Endothelial cell of umbilical vein (primary cell): ENCODE results near the gene LCN12. TPM values are rescaled to one million over a fixed set of nuclear protein-coding genes. Genes with fewer than 3 reads are reported as not detected.
A peak's percentile ranks its signal among the peaks of the same experiment; 100 is the strongest.

Experiments
- BruUV-seq: library from RNA; stranded (reverse); fragments of 400-500 nt; replicated peaks from 2 replicates; lab custom pipeline; 2021; lab: Mats Ljungman, UMichigan
- CTCF ChIA-PET: fragments of 300-600, 350-600 bp; sonication (Branson Sonifier 250); formaldehyde crosslinking; loops from one replicate; lab custom pipeline; 2021; ENCODE audit warnings: antibody characterized with exemption, inconsistent platforms; lab: Charles Lee
- POLR2A ChIA-PET: fragments of 300-600, 350-600 bp; sonication (Branson Sonifier 250); formaldehyde crosslinking; loops from one replicate; lab custom pipeline; 2021; ENCODE audit warnings: antibody characterized with exemption, inconsistent platforms; lab: Charles Lee
- DNase-seq: peaks from one replicate; pipeline ENCODE4 v3.0.0-alpha.2; 2011; ENCODE audit warnings: low read depth, low spot score
- FAIRE-seq: peaks from 2 replicates; lab custom pipeline; 2011; peaks lifted over from hg19 to GRCh38; lab: Jason Lieb, UNC
- H2AFZ ChIP-seq: 2 replicates; pipeline ENCODE4 v1.6.0; 2012; ENCODE audit warnings: low read depth, low read length, control low read depth, inconsistent platforms
- H3K27ac ChIP-seq: 2 replicates; pipeline ENCODE4 v1.5.1; 2011; ENCODE audit warnings: low read depth, mild to moderate bottlenecking, control low read depth, low read length, moderate library complexity; ENCODE audit not compliant: insufficient read depth
- H3K27me3 ChIP-seq, 2 experiments: 2 replicates each; pipeline versions ENCODE4 v1.6.0 to v1.6.1; 2011; ENCODE audit warnings: low read length in 2 of 2, mixed read lengths in 1 of 2; ENCODE audit not compliant: control insufficient read depth in 2 of 2, insufficient read depth in 2 of 2
- H3K36me3 ChIP-seq, 2 experiments: 2 replicates in 1 of 2; 3 replicates in 1 of 2; pipeline ENCODE4 v1.5.1; 2011; ENCODE audit warnings: low read length in 2 of 2, mild to moderate bottlenecking in 1 of 2, moderate library complexity in 1 of 2; ENCODE audit not compliant: control insufficient read depth in 2 of 2, insufficient read depth in 2 of 2; ENCODE audit errors: extremely low read depth in 1 of 2
- H3K4me1 ChIP-seq: 3 replicates; pipeline ENCODE4 v1.5.1; 2011; ENCODE audit warnings: mild to moderate bottlenecking, low read length; ENCODE audit not compliant: control insufficient read depth, insufficient read depth; ENCODE audit errors: extremely low read depth
- H3K4me2 ChIP-seq: 2 replicates; pipeline ENCODE4 v1.6.1; 2011; ENCODE audit warnings: low read length, control low read depth, mixed read lengths; ENCODE audit not compliant: insufficient read depth
- H3K4me3 ChIP-seq, 3 experiments: fragments of 200-600 bp in 1 of 3; sonication (generic), shearing (Covaris generic) in 1 of 3; replicated peaks in 1 of 3; 2 replicates each; pipeline ENCODE4 v1.5.1; 2011 to 2016; ENCODE audit warnings: control low read depth in 3 of 3, low read length in 3 of 3, mild to moderate bottlenecking in 2 of 3, inconsistent platforms in 1 of 3, low read depth in 1 of 3, moderate library complexity in 1 of 3; ENCODE audit not compliant: insufficient read depth in 1 of 3
- H3K79me2 ChIP-seq: 2 replicates; pipeline ENCODE4 v1.6.0; 2012; ENCODE audit warnings: low read length, inconsistent platforms; ENCODE audit not compliant: control insufficient read depth, insufficient read depth
- H3K9ac ChIP-seq: replicated peaks from 2 replicates; pipeline ENCODE3; 2011; ENCODE audit warnings: low read length, control low read depth; ENCODE audit not compliant: insufficient read depth; ENCODE audit errors: extremely low read depth
- H3K9me1 ChIP-seq: replicated peaks from 3 replicates; pipeline ENCODE4 v1.6.0; 2011; ENCODE audit warnings: mild to moderate bottlenecking, low read length; ENCODE audit not compliant: control insufficient read depth, insufficient read depth; ENCODE audit errors: extremely low read depth
- H3K9me3 ChIP-seq: replicated peaks from 2 replicates; pipeline ENCODE4 v1.5.1; 2012; ENCODE audit warnings: low read length, inconsistent platforms; ENCODE audit not compliant: control insufficient read depth, insufficient read depth
- H4K20me1 ChIP-seq: replicated peaks from 2 replicates; pipeline ENCODE3; 2011; ENCODE audit warnings: mild to moderate bottlenecking, low read length; ENCODE audit not compliant: control insufficient read depth, insufficient read depth; ENCODE audit errors: extremely low read depth
- EZH2 ChIP-seq: IDR thresholded peaks from 2 replicates; pipeline ENCODE4 v1.6.1; 2012; ENCODE audit warnings: borderline replicate concordance, low read depth, mild to moderate bottlenecking, moderate library complexity, low read length, inconsistent platforms; ENCODE audit not compliant: severe bottlenecking
- FOS ChIP-seq: IDR thresholded peaks from 2 replicates; pipeline ENCODE4 v1.6.1; 2011; ENCODE audit warnings: mild to moderate bottlenecking, low read length, moderate library complexity, borderline replicate concordance; ENCODE audit not compliant: insufficient read depth
- GATA2 ChIP-seq: IDR thresholded peaks from 2 replicates; pipeline ENCODE4 v1.7.0; 2011; ENCODE audit warnings: low read depth, mild to moderate bottlenecking, moderate library complexity, mixed read lengths, low read length; ENCODE audit not compliant: insufficient read length, insufficient read depth
- JUN ChIP-seq: IDR thresholded peaks from 2 replicates; pipeline ENCODE4 v1.6.1; 2011; ENCODE audit warnings: borderline replicate concordance, low read depth; ENCODE audit not compliant: insufficient read length, insufficient read depth
- MAX ChIP-seq: IDR thresholded peaks from 2 replicates; pipeline ENCODE4 v1.6.1; 2011; ENCODE audit not compliant: insufficient read depth, insufficient read length
- MYC ChIP-seq: IDR thresholded peaks from one replicate; pipeline ENCODE4 v1.6.1; 2011; ENCODE audit warnings: mild to moderate bottlenecking, low read depth, low read length
- POLR2A ChIP-seq: IDR thresholded peaks from 2 replicates; pipeline ENCODE4 v1.6.1; 2012; ENCODE audit warnings: low read depth, mild to moderate bottlenecking, control low read depth, low read length
- POLR2AphosphoS5 ChIP-seq: IDR thresholded peaks from 2 replicates; pipeline ENCODE4 v1.6.1; 2012; ENCODE audit warnings: low read depth, mild to moderate bottlenecking, control low read depth, low read length, moderate library complexity; ENCODE audit not compliant: insufficient read depth
- dilution Hi-C: fragments of 300-500 bp; cut with MboI; formaldehyde crosslinking; loops from one replicate; pipeline ENCODE4 v1.15.0; 2019; ENCODE audit warnings: low sequenced_read_pairs; ENCODE audit not compliant: extremely low pct_ligation_motif_present
- intact Hi-C: fragments of 100-400 bp; cut with micrococcal nuclease; formaldehyde crosslinking; loops from one replicate; pipeline ENCODE4 v1.10.0; 2022
- polyA plus RNA-seq, 4 experiments: library from polyadenylated mRNA; depleted of rRNA in 3 of 4; stranded (reverse) in 3 of 4; unstranded in 1 of 4; fragments of >200 nt; gene quantifications; 2 replicates each; pipeline versions ENCODE4 v1.2.1 to v1.2.3, GENCODE V29; 2011 to 2012; ENCODE audit warnings: missing spikeins in 1 of 4
- total RNA-seq: library from RNA; stranded (reverse); gene quantifications from 2 replicates; pipeline ENCODE4 v1.2.3, GENCODE V29; 2021
- TF ChIP-seq, protein P1 (sequence below), 2 donors: IDR thresholded peaks; 1 replicate in 1 of 2; 2 replicates in 1 of 2; pipeline ENCODE4 v1.5.1; 2011; ENCODE audit warnings: low read length in 2 of 2, mild to moderate bottlenecking in 2 of 2, moderate library complexity in 2 of 2, control low read depth in 1 of 2, inconsistent platforms in 1 of 2, low read depth in 1 of 2; ENCODE audit not compliant: insufficient read depth in 1 of 2; ENCODE audit errors: extremely low read depth in 1 of 2

Gene LCN12
- total and polyA plus RNA-seq, 2 donors (not counting 3 experiments of a cell fraction or from before 2014, with no cell fraction given) = 0.35 to 0.52 TPM

GRCh38 chr9:136978073-136978864, 26.2 kb downstream of the LCN12 start:
- FAIRE-seq (peak; percentile 54), DNase-seq (peak; percentile 39)
- H2AFZ ChIP-seq = peak overlapping the region; percentile 81
- H4K20me1 ChIP-seq = no peaks in the 10 kb centered on the region
- POLR2A ChIA-PET = interaction anchor here (0.6 to 1.0 kb wide), 3 partner anchors 14 to 152 kb away, joined by 3 to 7 read pairs (median 3); partner anchors contain the start of gene PAXX
- H3K4me2 ChIP-seq = peak overlapping the region; percentile 18
- H3K27ac ChIP-seq = no peak overlapping the region
- no TSS peak for BruUV-seq
- CTCF ChIA-PET = interaction anchor here (0.7 to 1.4 kb wide), 6 partner anchors 16 to 57 kb away, joined by 3 to 10 read pairs (median 4); no protein-coding TSS in a partner anchor
- no peaks in the 10 kb centered on the region for H3K79me2 ChIP-seq
- dilution Hi-C loops (no loop called here), intact Hi-C loops (loop anchor here (1.0 to 2.0 kb wide), 3 partner anchors 14 to 51 kb away; partner anchors contain the start of genes ABCA2 and PAXX)
- no peaks in the 10 kb centered on the region for H3K9me3 ChIP-seq
- H3K4me3 ChIP-seq = peak overlapping the region in 1 of 3 experiments; percentile 32
- peaks cover 4% of the 10 kb centered on the region for H3K4me1 ChIP-seq
- H3K36me3 ChIP-seq = no peaks in the 10 kb centered on the region
- H3K27me3 ChIP-seq = no peaks in the 10 kb centered on the region
- H3K9ac ChIP-seq = no peak overlapping the region
- TF ChIP-seq EZH2 = no peak
- H3K9me1 ChIP-seq = no peaks in the 10 kb centered on the region

DNA sequence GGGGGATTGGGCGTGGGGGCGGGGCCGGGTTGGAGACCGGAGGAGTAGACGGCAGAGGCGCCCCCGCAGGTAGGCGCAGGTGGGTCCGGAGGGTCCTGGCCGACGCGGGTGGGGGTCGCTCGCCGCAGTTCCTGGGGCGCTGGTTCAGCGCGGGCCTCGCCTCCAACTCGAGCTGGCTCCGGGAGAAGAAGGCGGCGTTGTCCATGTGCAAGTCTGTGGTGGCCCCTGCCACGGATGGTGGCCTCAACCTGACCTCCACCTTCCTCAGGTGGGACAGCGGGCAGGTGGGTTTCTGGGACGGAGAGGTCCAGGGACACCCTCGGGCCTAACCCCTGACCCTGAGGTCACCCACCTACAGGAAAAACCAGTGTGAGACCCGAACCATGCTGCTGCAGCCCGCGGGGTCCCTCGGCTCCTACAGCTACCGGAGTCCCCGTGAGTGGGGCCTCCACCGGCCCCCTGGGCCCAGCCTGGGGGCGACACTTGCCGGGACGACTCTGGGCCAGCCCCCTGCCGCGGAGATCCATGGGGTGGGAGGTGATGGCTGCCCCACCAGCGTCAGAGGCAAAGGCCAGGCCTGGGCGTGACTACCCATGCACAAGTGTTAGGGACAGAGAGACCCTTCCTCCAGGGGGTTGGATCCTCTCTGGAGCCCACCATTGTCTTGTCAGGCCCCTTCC, 26.9 kb downstream of the LCN12 start:
- Histone ChIP-seq H4K20me1 (no peaks in the 10 kb centered on the region), H3K9ac (no peak overlapping the region), H3K27me3 (no peaks in the 10 kb centered on the region), H3K36me3 (no peaks in the 10 kb centered on the region), H3K4me1 (peaks cover 4% of the 10 kb centered on the region), H3K9me3 (no peaks in the 10 kb centered on the region), H3K4me3 (no peak overlapping the region), H2AFZ (no peak overlapping the region), H3K4me2 (no peak overlapping the region), H3K27ac (no peak overlapping the region), H3K9me1 (no peaks in the 10 kb centered on the region), H3K79me2 (no peaks in the 10 kb centered on the region)
- intact Hi-C loops = loop anchor here (1.0 to 2.0 kb wide), 3 partner anchors 13 to 50 kb away; partner anchors contain the start of genes ABCA2 and PAXX
- no TSS peak for BruUV-seq
- DNase-seq (no peak), FAIRE-seq (no peak)
- TF ChIP-seq GATA2 (no peak), EZH2 (no peak), POLR2AphosphoS5 (no peak), POLR2A (no peak), JUN (no peak), MAX (no peak), FOS (no peak), MYC (no peak)
- TF ChIP-seq, protein P1, sequence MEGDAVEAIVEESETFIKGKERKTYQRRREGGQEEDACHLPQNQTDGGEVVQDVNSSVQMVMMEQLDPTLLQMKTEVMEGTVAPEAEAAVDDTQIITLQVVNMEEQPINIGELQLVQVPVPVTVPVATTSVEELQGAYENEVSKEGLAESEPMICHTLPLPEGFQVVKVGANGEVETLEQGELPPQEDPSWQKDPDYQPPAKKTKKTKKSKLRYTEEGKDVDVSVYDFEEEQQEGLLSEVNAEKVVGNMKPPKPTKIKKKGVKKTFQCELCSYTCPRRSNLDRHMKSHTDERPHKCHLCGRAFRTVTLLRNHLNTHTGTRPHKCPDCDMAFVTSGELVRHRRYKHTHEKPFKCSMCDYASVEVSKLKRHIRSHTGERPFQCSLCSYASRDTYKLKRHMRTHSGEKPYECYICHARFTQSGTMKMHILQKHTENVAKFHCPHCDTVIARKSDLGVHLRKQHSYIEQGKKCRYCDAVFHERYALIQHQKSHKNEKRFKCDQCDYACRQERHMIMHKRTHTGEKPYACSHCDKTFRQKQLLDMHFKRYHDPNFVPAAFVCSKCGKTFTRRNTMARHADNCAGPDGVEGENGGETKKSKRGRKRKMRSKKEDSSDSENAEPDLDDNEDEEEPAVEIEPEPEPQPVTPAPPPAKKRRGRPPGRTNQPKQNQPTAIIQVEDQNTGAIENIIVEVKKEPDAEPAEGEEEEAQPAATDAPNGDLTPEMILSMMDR (IDR thresholded peaks at IDR 0.05; ENCODE audit: extremely low read depth in 1 of 2, insufficient read depth in 1 of 2, low read depth in 1 of 2, low read length in 2 of 2) = no peak
- ChIA-PET CTCF (interaction anchor here (0.8 to 1.4 kb wide), 4 partner anchors 15 to 56 kb away, joined by 3 to 10 read pairs (median 6); no protein-coding TSS in a partner anchor), POLR2A (interaction anchor here (0.6 to 1.0 kb wide), 2 partner anchors 13 to 151 kb away, joined by 3 read pairs; partner anchors contain the start of gene PAXX)
- dilution Hi-C loops = no loop called here
